HCT116 (cell line): ENCODE data around the gene ST3GAL2. TPM values are rescaled to one million over a fixed set of nuclear protein-coding genes. Genes with fewer than 3 reads are reported as not detected.

Experiments
- ATAC-seq: fragments of 200-7000 bp; cut with Tn5 transposase; 2 replicates; pipeline ENCODE4 v1.9.1; 2020; ENCODE audit warnings: mild to moderate bottlenecking, moderate library complexity
- BruUV-seq: library from RNA; stranded (reverse); fragments of 400-500 nt; replicated peaks from 2 replicates; lab custom pipeline; 2021; lab: Mats Ljungman, UMichigan
- CTCF ChIA-PET: fragments of 300-600 bp; sonication (Branson Sonifier 250); formaldehyde crosslinking; loops from one replicate; lab custom pipeline; 2021; ENCODE audit warnings: antibody characterized with exemption; lab: Charles Lee
- POLR2A ChIA-PET: fragments of 300-600, 350-600 bp; sonication (Branson Sonifier 250); formaldehyde crosslinking; loops from one replicate; lab custom pipeline; 2021; ENCODE audit warnings: antibody characterized with exemption; lab: Charles Lee
- RAD21 ChIA-PET, 2 experiments: fragments of 300-600 bp; sonication (Branson Sonifier 250); formaldehyde crosslinking; loops; one replicate each; lab custom pipeline; 2023; ENCODE audit warnings: low total read pairs in 2 of 2; ENCODE audit not compliant: uncharacterized antibody in 2 of 2, unreplicated experiment in 2 of 2, low non-redundant PET in 1 of 2; lab: Charles Lee
- DNase-seq: peaks from one replicate; pipeline ENCODE4 v3.0.0-alpha.2; 2010; ENCODE audit warnings: low read depth, low spot score
- H2AFZ ChIP-seq: fragments of 200-600 bp; shearing (Covaris generic), sonication (generic); 2 replicates; pipeline ENCODE4 v1.6.1; 2017; ENCODE audit warnings: low read depth, mixed run types, mixed read lengths, antibody characterized with exemption, low read length; ENCODE audit not compliant: poor library complexity, severe bottlenecking
- H3K27ac ChIP-seq: 2 replicates; pipeline ENCODE4 v1.5.1; 2012; ENCODE audit warnings: low read depth, low read length
- H3K27me3 ChIP-seq: fragments of 200-600 bp; sonication (generic); 2 replicates; pipeline ENCODE4 v1.6.1; 2016; ENCODE audit warnings: mixed run types, low read length, mixed read lengths; ENCODE audit not compliant: insufficient read depth
- H3K36me3 ChIP-seq, 2 experiments: fragments of 200-500 bp in 1 of 2; fragments of 200-600 bp in 1 of 2; sonication (Bioruptor generic) in 1 of 2; sonication (generic) in 1 of 2; 2 replicates each; pipeline versions ENCODE4 v1.5.1 to v1.6.1; 2014 to 2016; ENCODE audit warnings: low read length in 2 of 2, inconsistent platforms in 1 of 2, mixed read lengths in 1 of 2, mixed run types in 1 of 2; ENCODE audit not compliant: insufficient read depth in 2 of 2, control insufficient read depth in 1 of 2
- H3K4me1 ChIP-seq, 2 experiments: fragments of 200-600 bp in 1 of 2; sonication (generic) in 1 of 2; 2 replicates each; pipeline versions ENCODE4 v1.5.1 to v1.6.1; 2012 to 2017; ENCODE audit warnings: low read length in 2 of 2, inconsistent platforms in 1 of 2, mild to moderate bottlenecking in 1 of 2, mixed read lengths in 1 of 2, mixed run types in 1 of 2, moderate library complexity in 1 of 2; ENCODE audit not compliant: insufficient read depth in 2 of 2, control insufficient read depth in 1 of 2
- H3K4me2 ChIP-seq: fragments of 200-600 bp; sonication (generic); 2 replicates; pipeline ENCODE4 v1.6.1; 2017; ENCODE audit warnings: mixed run types, low read length, mixed read lengths
- H3K4me3 ChIP-seq, 2 experiments: fragments of 200-600 bp in 1 of 2; sonication (generic) in 1 of 2; replicated peaks in 1 of 2; 2 replicates each; pipeline ENCODE4 v1.5.1; 2011 to 2016; ENCODE audit warnings: low read length in 2 of 2, control low read depth in 1 of 2, low read depth in 1 of 2, mild to moderate bottlenecking in 1 of 2, mixed read lengths in 1 of 2, mixed run types in 1 of 2
- H3K79me2 ChIP-seq: fragments of 200-600 bp; sonication (generic); 2 replicates; pipeline ENCODE4 v1.6.1; 2017; ENCODE audit warnings: mild to moderate bottlenecking, mixed run types, low read length, moderate library complexity, mixed read lengths; ENCODE audit not compliant: insufficient read depth
- H3K9ac ChIP-seq: fragments of 200-600 bp; sonication (generic); 2 replicates; pipeline ENCODE4 v1.6.1; 2016; ENCODE audit warnings: low read length, mixed read lengths
- H3K9me2 ChIP-seq: fragments of 200-600 bp; sonication (generic), shearing (Covaris generic); 2 replicates; pipeline ENCODE4 v1.6.1; 2017; ENCODE audit warnings: mixed run types, mild to moderate bottlenecking, moderate library complexity; ENCODE audit not compliant: insufficient read depth
- H3K9me3 ChIP-seq, 2 experiments: fragments of 200-500 bp in 1 of 2; fragments of 200-600 bp in 1 of 2; sonication (Bioruptor generic) in 1 of 2; sonication (generic) in 1 of 2; 2 replicates each; pipeline ENCODE4 v1.6.1; 2014 to 2017; ENCODE audit warnings: low read length in 2 of 2, mixed read lengths in 2 of 2, inconsistent platforms in 1 of 2, low read depth in 1 of 2, mild to moderate bottlenecking in 1 of 2, mixed run types in 1 of 2, moderate library complexity in 1 of 2; ENCODE audit not compliant: control insufficient read depth in 1 of 2, insufficient read depth in 1 of 2
- H4K20me1 ChIP-seq: fragments of 200-600 bp; sonication (generic), shearing (Covaris generic); 2 replicates; pipeline ENCODE4 v1.6.1; 2017; ENCODE audit warnings: mixed run types, mild to moderate bottlenecking, moderate library complexity; ENCODE audit not compliant: insufficient read depth
- CEBPB ChIP-seq: IDR thresholded peaks from 2 replicates; pipeline ENCODE4 v1.6.1; 2012; ENCODE audit warnings: low read depth
- EZH2 ChIP-seq: fragments of 200-600 bp; sonication (generic); IDR thresholded peaks from 2 replicates; pipeline ENCODE4 v1.6.1; 2017; ENCODE audit warnings: antibody characterized with exemption, mixed run types
- FOSL1 ChIP-seq: IDR thresholded peaks from 2 replicates; pipeline ENCODE4 v1.6.1; 2012; ENCODE audit warnings: low read depth
- JUND ChIP-seq: IDR thresholded peaks from 2 replicates; pipeline ENCODE4 v1.6.1; 2012
- POLR2A ChIP-seq: IDR thresholded peaks from 2 replicates; pipeline ENCODE4 v1.7.0; 2011; ENCODE audit warnings: borderline replicate concordance; ENCODE audit not compliant: insufficient read depth, insufficient read length; ENCODE audit errors: extremely low read depth
- POLR2AphosphoS5 ChIP-seq: IDR thresholded peaks from 2 replicates; pipeline ENCODE4 v1.6.1; 2011; ENCODE audit warnings: mild to moderate bottlenecking, low read depth, low read length, moderate library complexity
- SP1 ChIP-seq: IDR thresholded peaks from 2 replicates; pipeline ENCODE4 v1.6.1; 2012; ENCODE audit warnings: low read depth
- SRF ChIP-seq: IDR thresholded peaks from 2 replicates; pipeline ENCODE4 v1.6.1; 2012; ENCODE audit warnings: low read depth
- YY1 ChIP-seq: IDR thresholded peaks from 2 replicates; pipeline ENCODE4 v1.6.1; 2011; ENCODE audit warnings: low read length, low read depth, moderate library complexity, mild to moderate bottlenecking; ENCODE audit not compliant: insufficient replicate concordance; ENCODE audit errors: extremely low read depth
- ZNF274 ChIP-seq: fragments of 200-500 bp; sonication (Bioruptor generic); IDR thresholded peaks from 2 replicates; pipeline ENCODE4 v1.6.1; 2014; ENCODE audit warnings: mild to moderate bottlenecking, low read depth, low read length, inconsistent platforms
- intact Hi-C: fragments of 100-400 bp; cut with micrococcal nuclease; formaldehyde crosslinking; loops from 2 replicates; pipeline ENCODE4 v1.10.0; 2022
- total RNA-seq: library from RNA; stranded (reverse); gene quantifications from one replicate; pipeline ENCODE4 v1.2.1, GENCODE V29; 2021; ENCODE audit not compliant: unreplicated experiment
- TF ChIP-seq, protein P1 (sequence below), 3 experiments: fragments of 200-600 bp in 1 of 3; sonication (generic) in 1 of 3; IDR thresholded peaks in 2 of 3; conservative IDR thresholded peaks in 1 of 3; 2 replicates each; pipeline ENCODE4 v1.5.1; 2012 to 2017; ENCODE audit warnings: low read depth in 2 of 3, low read length in 2 of 3, antibody characterized with exemption in 1 of 3, borderline replicate concordance in 1 of 3, control low read depth in 1 of 3, mild to moderate bottlenecking in 1 of 3, mixed read lengths in 1 of 3, mixed run types in 1 of 3, moderate library complexity in 1 of 3; ENCODE audit not compliant: insufficient read depth in 1 of 3
- TF ChIP-seq, protein P2 (sequence below): IDR thresholded peaks from 2 replicates; pipeline ENCODE4 v1.6.1; 2012
- TF ChIP-seq, protein P3 (sequence below): IDR thresholded peaks from 2 replicates; pipeline ENCODE4 v1.6.1; 2011; ENCODE audit warnings: mild to moderate bottlenecking, low read length, moderate library complexity; ENCODE audit not compliant: insufficient replicate concordance; ENCODE audit errors: extremely low read depth

ST3GAL2 gene
- total RNA-seq, 1 experiment from 2014 or later, result 9.5 TPM

DNA sequence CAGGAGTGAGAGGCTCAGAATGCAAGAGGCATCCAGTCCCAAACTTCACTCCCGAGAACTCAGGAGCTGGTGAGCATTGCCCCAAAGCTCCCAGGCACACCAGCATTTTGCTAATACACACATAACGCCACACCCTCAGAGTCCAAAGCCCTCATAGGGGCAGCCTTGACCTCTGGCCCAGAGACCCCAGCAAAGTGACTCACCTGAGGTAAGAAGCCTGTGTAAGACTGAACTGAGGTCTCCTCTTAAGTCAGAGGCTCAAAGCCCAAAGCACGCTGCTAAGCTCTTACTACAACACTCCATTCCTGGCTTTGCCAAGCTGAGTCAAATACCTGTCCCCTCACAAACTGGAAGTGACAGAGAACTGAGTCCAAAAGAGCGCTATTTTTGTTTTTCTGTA is 16.4 kb downstream of the ST3GAL2 start:
- no peak overlapping the region for H3K27ac ChIP-seq
- DNase-seq (no peak), ATAC-seq (no peak)
- H3K4me2 ChIP-seq, result no peak overlapping the region
- no peaks in the 10 kb centered on the region for H3K9me3 ChIP-seq
- no peak overlapping the region for H3K9ac ChIP-seq
- ChIA-PET CTCF (no interaction called here), RAD21 (no interaction called here), POLR2A (no interaction called here)
- H4K20me1 ChIP-seq, result no peaks in the 10 kb centered on the region
- no peaks in the 10 kb centered on the region for H3K27me3 ChIP-seq
- H3K4me1 ChIP-seq, result peaks cover 2 to 32% of the 10 kb centered on the region in 2 experiments
- no TSS peak for BruUV-seq
- no peak overlapping the region for H2AFZ ChIP-seq
- no peaks in the 10 kb centered on the region for H3K9me2 ChIP-seq
- H3K36me3 ChIP-seq, result no peaks in the 10 kb centered on the region
- H3K79me2 ChIP-seq, result peaks cover 1% of the 10 kb centered on the region; the same call in 1 of the 2 replicates
- no peak overlapping the region for H3K4me3 ChIP-seq
- intact Hi-C loops, result no loop called here
- TF ChIP-seq POLR2A (no peak), FOSL1 (no peak), SRF (no peak), YY1 (no peak), CEBPB (no peak), SP1 (no peak), POLR2AphosphoS5 (no peak), JUND (no peak), EZH2 (no peak), ZNF274 (no peak)
- TF ChIP-seq, protein P1, sequence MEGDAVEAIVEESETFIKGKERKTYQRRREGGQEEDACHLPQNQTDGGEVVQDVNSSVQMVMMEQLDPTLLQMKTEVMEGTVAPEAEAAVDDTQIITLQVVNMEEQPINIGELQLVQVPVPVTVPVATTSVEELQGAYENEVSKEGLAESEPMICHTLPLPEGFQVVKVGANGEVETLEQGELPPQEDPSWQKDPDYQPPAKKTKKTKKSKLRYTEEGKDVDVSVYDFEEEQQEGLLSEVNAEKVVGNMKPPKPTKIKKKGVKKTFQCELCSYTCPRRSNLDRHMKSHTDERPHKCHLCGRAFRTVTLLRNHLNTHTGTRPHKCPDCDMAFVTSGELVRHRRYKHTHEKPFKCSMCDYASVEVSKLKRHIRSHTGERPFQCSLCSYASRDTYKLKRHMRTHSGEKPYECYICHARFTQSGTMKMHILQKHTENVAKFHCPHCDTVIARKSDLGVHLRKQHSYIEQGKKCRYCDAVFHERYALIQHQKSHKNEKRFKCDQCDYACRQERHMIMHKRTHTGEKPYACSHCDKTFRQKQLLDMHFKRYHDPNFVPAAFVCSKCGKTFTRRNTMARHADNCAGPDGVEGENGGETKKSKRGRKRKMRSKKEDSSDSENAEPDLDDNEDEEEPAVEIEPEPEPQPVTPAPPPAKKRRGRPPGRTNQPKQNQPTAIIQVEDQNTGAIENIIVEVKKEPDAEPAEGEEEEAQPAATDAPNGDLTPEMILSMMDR (IDR thresholded peaks at IDR 0.05 in 2 of 3, conservative IDR thresholded peaks at IDR 0.05 in 1 of 3; ENCODE audit: borderline replicate concordance in 1 of 3, insufficient read depth in 1 of 3, low read depth in 2 of 3, low read length in 2 of 3), result no peak
- TF ChIP-seq, protein P2, sequence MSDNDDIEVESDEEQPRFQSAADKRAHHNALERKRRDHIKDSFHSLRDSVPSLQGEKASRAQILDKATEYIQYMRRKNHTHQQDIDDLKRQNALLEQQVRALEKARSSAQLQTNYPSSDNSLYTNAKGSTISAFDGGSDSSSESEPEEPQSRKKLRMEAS, result no peak
- TF ChIP-seq, protein P3, sequence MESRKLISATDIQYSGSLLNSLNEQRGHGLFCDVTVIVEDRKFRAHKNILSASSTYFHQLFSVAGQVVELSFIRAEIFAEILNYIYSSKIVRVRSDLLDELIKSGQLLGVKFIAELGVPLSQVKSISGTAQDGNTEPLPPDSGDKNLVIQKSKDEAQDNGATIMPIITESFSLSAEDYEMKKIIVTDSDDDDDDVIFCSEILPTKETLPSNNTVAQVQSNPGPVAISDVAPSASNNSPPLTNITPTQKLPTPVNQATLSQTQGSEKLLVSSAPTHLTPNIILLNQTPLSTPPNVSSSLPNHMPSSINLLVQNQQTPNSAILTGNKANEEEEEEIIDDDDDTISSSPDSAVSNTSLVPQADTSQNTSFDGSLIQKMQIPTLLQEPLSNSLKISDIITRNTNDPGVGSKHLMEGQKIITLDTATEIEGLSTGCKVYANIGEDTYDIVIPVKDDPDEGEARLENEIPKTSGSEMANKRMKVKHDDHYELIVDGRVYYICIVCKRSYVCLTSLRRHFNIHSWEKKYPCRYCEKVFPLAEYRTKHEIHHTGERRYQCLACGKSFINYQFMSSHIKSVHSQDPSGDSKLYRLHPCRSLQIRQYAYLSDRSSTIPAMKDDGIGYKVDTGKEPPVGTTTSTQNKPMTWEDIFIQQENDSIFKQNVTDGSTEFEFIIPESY, result no peak
